Sigmoid colon (tissue), 7 donors: ENCODE measurements around the gene JMJD7. TPM values are rescaled to one million over a fixed set of nuclear protein-coding genes. Genes with fewer than 3 reads are reported as not detected.

Experiments
- DNase-seq: peaks from one replicate; pipeline ENCODE4 v3.0.0-alpha.2; 2019
- H3K27ac ChIP-seq, 4 donors: fragments of 200-600 bp; sonication (generic); one replicate each; pipeline ENCODE4 v1.5.1; 2016 to 2019; ENCODE audit warnings: mild to moderate bottlenecking in 1 of 4
- H3K27me3 ChIP-seq, 3 donors: fragments of 200-600 bp; sonication (generic); one replicate each; pipeline ENCODE4 v1.5.1; 2019; ENCODE audit warnings: mild to moderate bottlenecking in 1 of 3
- H3K36me3 ChIP-seq, 4 donors: fragments of 200-600 bp; sonication (generic); one replicate each; pipeline ENCODE4 v1.5.1; 2016 to 2019
- H3K4me1 ChIP-seq, 4 donors: fragments of 200-600 bp; sonication (generic); one replicate each; pipeline ENCODE4 v1.5.1; 2017 to 2019
- H3K4me3 ChIP-seq, 4 donors: fragments of 200-600 bp; sonication (generic); one replicate each; pipeline ENCODE4 v1.5.1; 2017 to 2019; ENCODE audit warnings: mild to moderate bottlenecking in 2 of 4, moderate library complexity in 1 of 4
- H3K9me3 ChIP-seq, 4 donors: fragments of 200-600 bp in 3 of 4; sonication (generic) in 3 of 4; one replicate each; pipeline versions ENCODE4 v1.5.1 to v1.6.1; 2013 to 2019
- CTCF ChIP-seq, 4 experiments: fragments of 450-650 bp in 3 of 4; fragments of 200-600 bp in 1 of 4; IDR thresholded peaks; one replicate each; pipeline ENCODE4 v1.5.1; 2016 to 2019; ENCODE audit warnings: antibody characterized with exemption in 4 of 4, mild to moderate bottlenecking in 3 of 4, moderate library complexity in 2 of 4
- EP300 ChIP-seq, 4 donors: sonication (generic); formaldehyde crosslinking; IDR thresholded peaks; one replicate each; pipeline ENCODE4 v1.6.1; 2017; ENCODE audit warnings: antibody characterized with exemption in 4 of 4
- POLR2A ChIP-seq, 2 donors: fragments of 450-650 bp; IDR thresholded peaks; one replicate each; pipeline ENCODE4 v1.6.1; 2016; ENCODE audit warnings: antibody characterized with exemption in 2 of 2, mild to moderate bottlenecking in 2 of 2, moderate library complexity in 2 of 2
- POLR2AphosphoS5 ChIP-seq, 4 donors: sonication (generic); formaldehyde crosslinking; IDR thresholded peaks; one replicate each; pipeline ENCODE4 v1.6.1; 2017; ENCODE audit warnings: antibody characterized with exemption in 4 of 4
- WGBS, 2 donors: extraction: QIAGEN DNeasy Blood & Tissue Kit; methylation state at CpG; one replicate each; pipeline ENCODE4 v1.1.7; 2013; 5-methylcytosine and 5-hydroxymethylcytosine counted together
- intact Hi-C: fragments of 100-400 bp; cut with DNase I; formaldehyde crosslinking; loops from one replicate; pipeline ENCODE4 v1.15.1; 2023
- polyA plus RNA-seq, 3 donors: library from polyadenylated mRNA; stranded (reverse); fragments of 200-250 nt; gene quantifications; one replicate each; pipeline ENCODE4 v1.2.3, GENCODE V29; 2013
- total RNA-seq, 4 donors: library from RNA; depleted of rRNA; stranded (reverse); fragments of >200 nt; gene quantifications; one replicate each; pipeline ENCODE4 v1.1.0, GENCODE V29; 2016
- donor health status: healthy with polysubstance abuse.
- donor health status: Bipolar disorder and iron deficiency.
- donor health status: healthy.

The JMJD7 gene
- total and polyA plus RNA-seq, 7 donors, result 9.5 to 14.0 (median 10.7) TPM

GRCh38 chr15:41806291-41807181, 21.4 kb upstream of the JMJD7 start:
- intact Hi-C loops, result no loop called here
- DNase-seq, result peak; percentile 58
- Histone ChIP-seq H3K36me3 (peaks cover 0 to 7% (median 0%) of the 10 kb centered on the region in 4 donors), H3K4me3 (no peak overlapping the region), H3K9me3 (no peaks in the 10 kb centered on the region), H3K4me1 (peaks cover 0 to 35% (median 23%) of the 10 kb centered on the region in 4 donors), H3K27me3 (no peaks in the 10 kb centered on the region), H3K27ac (peak overlapping the region in 1 of 4 donors; percentile 80)
- WGBS, 2 donors, result 92 to 93% methylated on average over 10 of the region's 10 CpGs
- TF ChIP-seq CTCF (IDR thresholded peaks at IDR 0.05) (no peak), POLR2A (IDR thresholded peaks at IDR 0.05) (no peak), POLR2AphosphoS5 (IDR thresholded peaks at IDR 0.05) (no peak), EP300 (IDR thresholded peaks at IDR 0.05) (no peak)

GRCh38 chr15:41809121-41809520, 18.8 kb upstream of the JMJD7 start:
- Histone ChIP-seq H3K36me3 (peaks cover 0 to 23% (median 15%) of the 10 kb centered on the region in 4 donors), H3K27me3 (no peaks in the 10 kb centered on the region), H3K4me1 (peaks cover 0 to 32% (median 20%) of the 10 kb centered on the region in 4 donors), H3K4me3 (no peak overlapping the region), H3K27ac (no peak overlapping the region), H3K9me3 (no peaks in the 10 kb centered on the region)
- DNase-seq, result peak; percentile 4
- 81 to 85% methylated on average over 2 of the region's 2 CpGs for WGBS, 2 donors
- intact Hi-C loops, result no loop called here
- TF ChIP-seq POLR2AphosphoS5 (IDR thresholded peaks at IDR 0.05), result no peak
- no peak for TF ChIP-seq POLR2A (IDR thresholded peaks at IDR 0.05)
- TF ChIP-seq CTCF (IDR thresholded peaks at IDR 0.05), result no peak
- TF ChIP-seq EP300 (IDR thresholded peaks at IDR 0.05), result no peak

- TF ChIP-seq EP300 (IDR thresholded peaks at IDR 0.05), result no peak
- TF ChIP-seq POLR2AphosphoS5 (IDR thresholded peaks at IDR 0.05), result no peak
- no peak for TF ChIP-seq CTCF (IDR thresholded peaks at IDR 0.05)
- TF ChIP-seq POLR2A (IDR thresholded peaks at IDR 0.05), result no peak
- intact Hi-C loops, result loop anchor here (2.0 kb wide), 1 partner anchor 205 kb away; no protein-coding TSS in a partner anchor
- H3K27ac ChIP-seq, result no peak overlapping the region
- no peak overlapping the region for H3K4me3 ChIP-seq
- 66 to 90% methylated on average over 12 of the region's 12 CpGs for WGBS, 2 donors
- peaks cover 0 to 28% (median 19%) of the 10 kb centered on the region in 4 donors for H3K36me3 ChIP-seq
- no peaks in the 10 kb centered on the region for H3K9me3 ChIP-seq
- H3K4me1 ChIP-seq, result peaks cover 0 to 27% (median 15%) of the 10 kb centered on the region in 4 donors
- H3K27me3 ChIP-seq, result no peaks in the 10 kb centered on the region
- peak; percentile 52 for DNase-seq
Measured at GRCh38 chr15:41809526-41810220, 18.2 kb upstream of the JMJD7 start.

GRCh38 chr15:41810651-41811431, 17.1 kb upstream of the JMJD7 start:
- Histone ChIP-seq H3K4me3 (no peak overlapping the region), H3K4me1 (peaks cover 0 to 15% (median 6%) of the 10 kb centered on the region in 4 donors), H3K36me3 (peaks cover 0 to 40% (median 25%) of the 10 kb centered on the region in 4 donors), H3K9me3 (no peaks in the 10 kb centered on the region), H3K27ac (no peak overlapping the region), H3K27me3 (no peaks in the 10 kb centered on the region)
- 93% methylated on average over 5 of the region's 5 CpGs for WGBS, 2 donors
- no peak for TF ChIP-seq EP300 (IDR thresholded peaks at IDR 0.05)
- no peak for TF ChIP-seq POLR2AphosphoS5 (IDR thresholded peaks at IDR 0.05)
- no peak for TF ChIP-seq POLR2A (IDR thresholded peaks at IDR 0.05)
- TF ChIP-seq CTCF (IDR thresholded peaks at IDR 0.05), result no peak
- no peak for DNase-seq
- intact Hi-C loops, result loop anchor here (1.0 to 2.0 kb wide), 2 partner anchors 37 to 206 kb away; partner anchors contain the start of gene MAPKBP1
